Activated T-helper 1 cell treated with anti-CD3 and anti-CD28 coated beads, Interleukin-2, amount 50 U/mL, for 16 hours (primary cell): Measurements from ENCODE around the gene C18orf54.
"Not testable (repeated sequence)": the region's sequence is repeated elsewhere in the genome, so short reads cannot be mapped to it uniquely, and the experiment has no call there.

Experiments
- DNase-seq, 2 donors: peaks; one replicate each; pipeline ENCODE4 v3.0.0-alpha.2; 2020; ENCODE audit warnings: low read depth in 1 of 2, low spot score in 1 of 2

C18orf54 gene

GRCh38 chr18:54357660-54358494 lies at the start of gene C18orf54, which contains the start of gene STARD6:
C18orf54 (plus strand) TSS chr18:54357906; CDS start chr18:54360573, 2,667 bp downstream.
STARD6 (minus strand) TSS chr18:54357858; CDS start chr18:54354573, 3,285 bp downstream.
- DNase-seq: peak; percentile 70 to 85

DNA sequence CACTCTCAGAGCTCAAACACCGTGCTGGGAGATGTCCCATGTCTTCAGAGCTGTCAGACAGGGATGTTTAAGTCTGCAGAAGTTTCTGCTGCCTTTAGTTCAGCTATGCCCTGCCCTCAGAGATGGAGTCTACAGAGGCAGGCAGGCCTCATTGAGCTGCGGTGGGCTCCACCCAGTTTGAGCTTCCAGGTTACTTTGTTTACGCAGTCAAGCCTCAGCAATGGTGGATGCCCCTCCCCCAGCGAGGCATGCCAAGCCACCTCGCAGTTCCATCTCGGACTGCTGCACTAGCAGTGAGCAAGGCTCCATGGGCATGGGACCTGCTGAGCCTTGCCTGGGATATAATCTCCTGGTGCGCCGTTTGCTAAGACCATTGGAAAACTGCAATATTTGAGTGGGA lies 48.1 kb upstream of the C18orf54 start:
- DNase-seq: not testable (repeated sequence)

GRCh38 chr18:54316071-54316820 lies 41.5 kb upstream of the C18orf54 start:
- DNase-seq: no peak

DNA sequence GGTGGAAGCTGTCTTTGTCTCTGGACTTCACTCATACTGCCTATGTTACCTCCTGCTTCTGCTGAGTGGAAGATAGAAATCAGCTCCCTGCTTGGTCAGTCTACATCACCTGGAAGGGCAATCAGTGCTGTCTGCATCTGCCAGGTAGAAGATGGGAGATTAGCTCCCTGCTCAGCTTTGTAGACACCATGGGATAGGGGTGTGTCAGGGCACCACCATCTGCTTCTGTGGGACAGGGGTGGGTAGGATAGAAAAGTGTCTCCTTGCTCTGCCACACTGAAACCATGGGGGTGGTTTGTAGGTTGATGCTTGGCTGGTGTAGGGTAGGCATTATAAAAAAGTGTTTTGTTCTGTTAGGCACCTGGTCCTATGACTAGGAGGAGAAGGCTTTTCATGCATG lies 34.1 kb upstream of the C18orf54 start:
- no peak for DNase-seq

GRCh38 chr18:54323970-54324369 lies 33.7 kb upstream of the C18orf54 start:
- DNase-seq: no peak

DNA sequence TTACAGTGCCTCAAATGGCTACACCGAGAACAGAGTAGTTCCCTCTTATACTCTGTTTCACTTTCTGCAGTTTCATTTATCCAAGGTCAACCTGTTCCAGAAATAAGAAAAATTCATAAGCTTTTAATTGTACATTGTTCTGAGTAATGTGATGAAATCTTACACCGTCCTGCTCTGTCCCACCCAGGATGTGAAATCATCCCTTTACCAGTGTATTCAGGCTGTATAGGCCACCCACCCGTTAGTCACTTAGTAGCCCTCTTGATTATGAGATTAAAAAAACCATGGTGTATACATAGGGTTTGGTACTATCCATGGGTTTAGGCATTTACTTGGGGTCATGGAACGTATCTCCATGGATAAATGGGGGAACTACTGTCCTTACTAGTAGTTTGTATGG lies 29.9 kb upstream of the C18orf54 start:
- no peak for DNase-seq

DNA sequence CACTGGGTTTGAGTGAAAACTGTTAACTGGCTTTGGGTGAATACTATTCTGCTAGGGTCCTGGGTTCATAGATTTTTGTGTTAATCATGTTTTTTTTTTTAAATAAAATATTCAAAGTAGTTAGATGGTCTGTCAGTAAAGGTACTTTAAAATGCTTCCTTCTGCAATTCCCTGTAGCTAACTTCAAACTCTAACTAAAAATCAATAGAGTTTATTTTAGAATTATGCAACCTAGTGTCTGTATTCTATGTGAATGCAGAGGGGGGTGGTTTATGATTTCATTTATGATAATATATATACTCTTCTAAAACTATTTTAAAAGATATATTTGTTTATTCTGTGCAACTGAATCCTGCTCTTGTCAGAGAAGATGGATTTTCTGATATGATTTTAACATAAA lies 27.9 kb upstream of the C18orf54 start:
- no peak for DNase-seq

DNA sequence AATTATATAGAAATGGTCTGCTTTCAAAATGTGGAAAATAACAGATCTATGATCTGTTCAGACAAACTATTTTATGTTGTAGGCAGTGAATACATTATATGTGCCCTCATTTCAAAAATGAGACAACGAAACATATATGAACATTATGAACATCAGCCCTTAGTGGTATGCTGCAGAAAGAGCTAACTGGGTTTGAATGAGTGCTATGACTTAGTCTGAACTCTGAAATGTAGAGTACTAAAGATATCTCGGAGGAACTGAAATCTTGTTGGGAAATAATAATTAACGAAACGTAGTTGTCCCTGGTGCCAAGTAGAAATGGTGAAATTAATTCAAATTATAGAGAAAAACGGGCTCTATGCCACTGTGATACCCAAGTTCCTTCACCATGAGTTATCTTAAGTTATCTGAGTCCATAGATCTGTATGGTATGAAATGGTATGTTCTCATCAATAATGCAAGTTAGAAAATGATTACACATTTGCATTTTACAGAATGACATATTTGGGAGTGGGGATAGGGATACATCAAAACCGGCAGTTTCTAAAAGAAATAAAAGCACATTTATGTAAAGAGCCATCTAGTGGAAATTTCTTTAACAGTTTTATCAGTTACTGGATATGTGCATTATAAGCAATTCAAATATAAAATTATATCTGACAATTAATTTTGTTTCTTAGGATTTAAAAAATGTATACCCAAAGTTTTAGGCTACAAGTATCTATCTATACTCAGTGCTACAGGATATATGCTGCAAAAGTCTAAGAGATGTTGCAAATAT lies 26.7 kb upstream of the C18orf54 start:
- no peak for DNase-seq

- no peak for DNase-seq
Measured at GRCh38 chr18:54335638-54336173, 22.0 kb upstream of the C18orf54 start.

- DNase-seq: no peak
Measured at GRCh38 chr18:54338230-54338629, 19.5 kb upstream of the C18orf54 start.

GRCh38 chr18:54351186-54351585 lies 6.5 kb upstream of the C18orf54 start:
- no peak for DNase-seq

DNA sequence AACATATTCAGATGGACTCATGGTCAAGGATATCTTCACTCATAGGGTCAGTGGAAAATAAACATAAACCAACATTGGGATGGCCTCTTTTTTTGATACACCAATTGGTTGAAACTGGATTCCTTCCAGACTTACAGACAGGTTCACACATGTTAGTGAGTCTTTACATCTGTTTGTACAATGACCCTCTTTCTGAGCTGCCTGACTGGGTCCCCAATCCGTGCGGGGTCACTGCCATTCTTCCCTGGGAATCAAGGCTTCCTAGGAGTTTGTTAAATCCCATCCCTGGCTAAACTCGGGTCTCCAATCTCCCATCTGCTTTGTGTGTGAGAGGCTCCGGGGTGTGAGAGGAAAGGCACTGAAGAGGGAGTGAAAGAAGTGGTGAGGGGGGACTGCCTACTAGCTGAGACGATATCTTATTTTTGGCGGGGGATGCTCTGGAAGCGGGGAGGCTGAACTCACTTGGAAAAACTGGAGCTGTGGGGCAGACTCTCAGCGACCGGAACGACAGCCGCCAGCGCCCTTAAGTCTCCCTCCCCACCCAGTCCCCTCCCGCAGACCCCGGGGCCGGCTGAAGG lies 535 bp upstream of the C18orf54 start:
- DNase-seq: no peak

- no peak for DNase-seq
Measured at GRCh38 chr18:54358495-54359040, 862 bp downstream of the C18orf54 start.

DNA sequence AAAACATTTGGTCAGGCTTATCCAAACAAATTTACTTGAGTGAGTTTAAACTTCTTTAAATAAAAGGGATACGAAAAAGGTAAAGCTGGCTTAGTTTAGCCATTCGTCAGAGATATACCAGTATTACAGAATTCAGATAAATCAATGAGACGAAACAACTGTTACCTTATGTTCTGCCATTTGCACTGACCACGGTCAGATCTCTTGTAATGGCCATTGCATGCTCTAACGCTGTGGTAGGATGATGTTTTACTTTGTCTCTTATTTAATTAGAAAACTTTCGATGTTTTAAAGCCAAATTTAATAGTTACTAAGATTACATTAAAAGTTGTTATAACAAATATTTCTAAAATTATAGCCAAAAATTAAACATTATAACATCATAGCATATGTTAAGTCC lies 1.5 kb downstream of the C18orf54 start:
- DNase-seq: no peak

DNA sequence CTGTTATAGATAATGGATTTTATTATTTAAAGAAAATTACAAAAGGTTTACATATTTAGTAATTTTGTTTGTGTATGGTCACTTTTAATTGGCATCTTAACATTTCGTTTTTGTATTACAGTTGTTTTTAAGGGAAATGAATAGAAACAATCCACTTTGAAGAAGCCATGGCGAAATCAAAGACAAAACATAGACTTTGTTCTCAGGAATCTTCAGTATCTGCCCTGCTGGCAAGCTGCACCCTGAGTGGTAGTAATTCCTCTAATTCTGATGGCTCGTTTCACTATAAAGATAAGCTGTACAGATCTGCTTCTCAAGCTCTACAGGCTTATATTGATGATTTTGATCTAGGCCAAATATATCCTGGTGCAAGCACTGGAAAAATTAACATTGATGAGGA lies 2.7 kb downstream of the C18orf54 start:
- DNase-seq: no peak

GRCh38 chr18:54378057-54378456 lies 20.4 kb downstream of the C18orf54 start:
- no peak for DNase-seq

DNA sequence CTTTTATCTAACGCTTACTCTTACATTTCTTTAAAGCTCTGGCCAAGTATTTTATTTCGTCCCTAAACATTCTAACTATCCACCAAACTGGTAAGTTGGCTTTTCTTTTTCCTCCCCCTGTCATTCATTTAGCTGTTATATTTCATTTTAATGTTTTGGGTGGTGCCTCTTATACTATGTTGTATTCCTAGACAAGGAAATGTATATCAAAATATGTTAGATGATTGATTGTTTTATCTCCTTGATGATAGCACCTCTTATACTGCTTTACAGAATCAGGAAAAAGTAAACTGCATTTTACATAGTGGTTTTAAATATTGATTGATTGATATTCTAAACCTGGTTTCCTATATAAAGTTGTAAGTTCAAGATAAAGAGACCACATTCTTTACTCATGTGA lies 23.9 kb downstream of the C18orf54 start:
- DNase-seq: no peak

DNA sequence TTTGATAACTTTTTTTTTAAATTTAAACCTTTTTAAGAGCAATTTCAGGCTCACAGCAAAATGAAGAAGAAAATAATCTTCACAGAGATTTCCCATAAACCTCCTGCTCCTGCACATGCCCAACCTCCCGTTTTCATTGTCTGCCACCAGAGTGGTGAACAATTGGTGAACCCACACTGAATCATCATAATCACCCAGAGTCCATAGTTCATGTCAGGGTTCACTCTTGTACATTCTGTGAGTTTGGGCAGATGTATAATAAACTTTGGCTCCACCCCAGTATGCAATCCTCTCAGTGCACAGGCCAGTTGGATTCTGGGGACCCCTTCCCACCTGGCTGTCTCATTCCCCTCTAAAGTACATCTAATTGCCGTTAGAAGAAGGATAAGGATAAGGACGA lies 24.4 kb downstream of the C18orf54 start:
- DNase-seq: no peak

DNA sequence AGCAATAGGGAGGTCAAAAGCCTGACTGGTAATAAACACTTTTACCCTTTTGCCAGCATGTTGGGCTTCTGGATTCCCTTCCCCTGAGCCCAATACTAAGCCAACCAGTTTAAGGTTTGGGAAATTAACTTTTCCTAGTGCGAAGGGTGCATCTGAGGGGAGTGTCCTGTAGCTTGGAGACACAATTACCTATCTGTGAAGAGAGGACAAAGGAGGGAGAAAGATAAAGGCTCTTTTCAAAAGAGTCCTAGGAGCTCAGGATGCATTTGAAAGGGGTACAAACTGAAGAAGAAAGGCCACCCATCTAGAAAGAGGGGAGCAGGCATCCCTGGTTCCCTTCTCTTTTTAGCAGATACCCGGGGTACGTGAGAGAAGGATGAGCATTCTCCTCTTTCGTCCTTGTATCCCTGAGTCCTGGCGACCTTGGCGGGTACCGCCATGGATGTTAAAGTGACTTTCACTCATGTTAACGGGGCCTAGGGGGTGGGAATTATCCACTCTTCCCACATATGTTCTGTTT lies 25.1 kb downstream of the C18orf54 start:
- no peak for DNase-seq

DNA sequence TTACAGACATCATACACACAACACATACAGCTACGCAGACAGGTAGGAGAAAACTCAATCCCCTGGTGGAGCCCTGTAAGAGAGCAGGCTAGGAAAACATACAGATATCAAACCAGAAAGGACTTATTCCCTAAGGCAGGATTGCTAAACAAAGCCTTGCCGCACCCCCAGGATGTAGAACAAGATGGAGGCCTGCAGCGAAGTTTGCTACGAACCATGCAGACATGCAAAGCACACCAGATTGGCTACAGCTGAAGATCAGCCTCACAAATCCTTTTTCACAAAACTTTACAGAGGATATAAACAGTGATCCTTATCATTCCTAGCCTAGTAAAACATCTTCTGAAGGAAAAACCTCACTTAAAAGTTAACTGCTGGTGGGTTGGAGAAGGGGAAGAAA lies 28.3 kb downstream of the C18orf54 start:
- no peak for DNase-seq
